ENCODE measurements around the gene SCYGR1. TPM values are rescaled to one million over a fixed set of nuclear protein-coding genes. Genes with fewer than 3 reads are reported as not detected.

The SCYGR1 gene
- total and polyA plus RNA-seq, 2 of the 13 experiments (the other 11 are each of a cell fraction or from before 2014, with no cell fraction given): not detected

DNA sequence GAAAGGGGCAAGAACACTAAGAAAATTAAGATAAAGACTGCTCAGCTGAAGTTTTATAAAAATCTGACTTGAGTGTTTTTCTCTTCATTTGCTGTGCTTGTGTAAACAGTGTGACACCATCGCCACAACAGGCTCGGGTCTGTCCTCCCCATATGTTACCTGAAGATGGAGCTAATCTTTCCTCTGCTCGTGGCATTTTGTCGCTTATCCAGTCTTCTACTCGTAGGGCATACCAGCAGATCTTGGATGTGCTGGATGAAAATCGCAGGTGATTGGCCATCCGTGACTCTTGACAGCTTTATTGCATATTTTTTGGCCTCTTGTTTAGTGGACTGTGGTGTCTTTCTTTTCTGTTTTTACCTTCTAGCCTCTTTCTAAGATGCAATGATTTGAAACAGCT is 40.6 kb downstream of the SCYGR1 start (continued):
- TF ChIP-seq FOXA1 (IDR thresholded peaks at IDR 0.05) (no peak), FOXA1 (CRISPR knock-in tag; IDR thresholded peaks at IDR 0.05) (0 out of 2 replicates have a peak, but pooled peaks have one; percentile 7)

DNA sequence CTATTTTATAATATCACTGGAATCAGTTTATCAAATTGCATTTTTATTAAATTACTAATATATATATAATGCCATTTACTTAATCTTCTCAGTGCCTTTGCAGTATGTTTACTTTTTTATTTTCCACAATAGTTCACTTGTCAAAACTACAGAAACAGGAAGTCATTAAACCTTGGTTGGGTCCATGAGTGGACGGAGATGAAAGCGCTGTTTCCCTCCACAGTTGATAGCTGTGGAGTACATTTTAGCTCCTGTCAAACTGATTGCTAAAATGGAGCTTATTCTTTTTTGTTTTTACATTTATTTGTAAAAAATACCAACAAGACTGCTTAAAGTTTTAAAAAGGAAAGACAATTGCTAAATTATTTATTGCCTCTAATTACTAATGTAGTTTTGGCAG is 43.5 kb downstream of the SCYGR1 start:
- ChIA-PET CTCF (ENCODE audit: low intra/inter-chr PET ratio, low total read pairs) (no interaction called here), POLR2A (no interaction called here)
- DNase-seq (ENCODE audit: low spot score) (no peak), ATAC-seq (no peak), FAIRE-seq (no peak)
- H3K36me3 ChIP-seq (replicated peaks in 1 of 2; ENCODE audit: control insufficient read depth in 1 of 2, insufficient read depth in 2 of 2, low read length in 2 of 2): peaks cover 6 to 43% of the 10 kb centered on the region in 2 experiments; a peak in 4 of 5 replicates
- in situ Hi-C loops (cut with HindIII; ENCODE audit: extremely low pct_ligation_motif_present, low pct_unique_long_range_greater_than_20kb) (no loop called here), intact Hi-C loops (cut with micrococcal nuclease; ENCODE audit: unreplicated experiment) (loop anchor here (10.0 kb wide), 1 partner anchor 131 kb away; the partner anchor contains the start of gene AGFG1)
- H3K9me3 ChIP-seq (ENCODE audit: low read length): no peaks in the 10 kb centered on the region
- no peaks in the 10 kb centered on the region for H3K79me2 ChIP-seq (ENCODE audit: insufficient read depth, low read length)
- no peak overlapping the region for H2AFZ ChIP-seq (ENCODE audit: low read length)
- BruUV-seq (replicated peaks): no TSS peak
- H3K4me2 ChIP-seq (ENCODE audit: low read depth, low read length): no peak overlapping the region
- H4K20me1 ChIP-seq (ENCODE audit: insufficient read depth, low read length): no peaks in the 10 kb centered on the region
- peaks cover 9% of the 10 kb centered on the region for H3K4me1 ChIP-seq (ENCODE audit: insufficient read depth, low read length)
- no peak overlapping the region for H3K4me3 ChIP-seq (replicated peaks in 1 of 3; ENCODE audit: insufficient read depth in 1 of 3, low read depth in 2 of 3, low read length in 3 of 3)
- H3K27ac ChIP-seq (ENCODE audit: extremely low read length, insufficient read depth, low read length): no peak overlapping the region
- no peak for TF ChIP-seq CBX2 (IDR thresholded peaks at IDR 0.05; ENCODE audit: low read depth, low read length)
- no peak for TF ChIP-seq CBX2 (CRISPR knock-in tag; IDR thresholded peaks at IDR 0.05; ENCODE audit: low read depth)
- no peak for TF ChIP-seq PAWR (CRISPR knock-in tag; IDR thresholded peaks at IDR 0.05; ENCODE audit: borderline replicate concordance)
- no peak for TF ChIP-seq NFYC (CRISPR knock-in tag; IDR thresholded peaks at IDR 0.05)
- TF ChIP-seq, protein P1, sequence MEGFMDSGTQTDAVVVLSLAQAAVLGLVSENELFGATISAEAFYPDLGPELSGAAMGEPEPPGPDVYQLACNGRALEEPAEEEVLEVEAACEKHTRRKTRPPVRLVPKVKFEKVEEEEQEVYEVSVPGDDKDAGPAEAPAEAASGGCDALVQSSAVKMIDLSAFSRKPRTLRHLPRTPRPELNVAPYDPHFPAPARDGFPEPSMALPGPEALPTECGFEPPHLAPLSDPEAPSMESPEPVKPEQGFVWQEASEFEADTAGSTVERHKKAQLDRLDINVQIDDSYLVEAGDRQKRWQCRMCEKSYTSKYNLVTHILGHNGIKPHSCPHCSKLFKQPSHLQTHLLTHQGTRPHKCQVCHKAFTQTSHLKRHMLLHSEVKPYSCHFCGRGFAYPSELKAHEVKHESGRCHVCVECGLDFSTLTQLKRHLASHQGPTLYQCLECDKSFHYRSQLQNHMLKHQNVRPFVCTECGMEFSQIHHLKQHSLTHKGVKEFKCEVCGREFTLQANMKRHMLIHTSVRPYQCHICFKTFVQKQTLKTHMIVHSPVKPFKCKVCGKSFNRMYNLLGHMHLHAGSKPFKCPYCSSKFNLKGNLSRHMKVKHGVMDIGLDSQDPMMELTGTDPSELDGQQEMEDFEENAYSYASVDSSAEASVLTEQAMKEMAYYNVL (CRISPR knock-in tag; IDR thresholded peaks at IDR 0.05; ENCODE audit: borderline replicate concordance): no peak
- TF ChIP-seq AHR (CRISPR knock-in tag; IDR thresholded peaks at IDR 0.05): no peak
- TF ChIP-seq JUN (CRISPR knock-in tag; IDR thresholded peaks at IDR 0.05): no peak
- no peak for TF ChIP-seq PITX1 (CRISPR knock-in tag; IDR thresholded peaks at IDR 0.05)
- no peak for TF ChIP-seq RXRB (CRISPR knock-in tag; IDR thresholded peaks at IDR 0.05; ENCODE audit: borderline replicate concordance)
- no peak for TF ChIP-seq THYN1 (CRISPR knock-in tag; IDR thresholded peaks at IDR 0.05; ENCODE audit: borderline replicate concordance, low read depth)
- no peak for TF ChIP-seq MTF1 (CRISPR knock-in tag; IDR thresholded peaks at IDR 0.05)
- TF ChIP-seq PHF5A (CRISPR knock-in tag; IDR thresholded peaks at IDR 0.05; ENCODE audit: low read depth, unreplicated experiment): no peak
- no peak for TF ChIP-seq ZNF343 (CRISPR knock-in tag; IDR thresholded peaks at IDR 0.05)
- no peak for TF ChIP-seq TIGD3 (CRISPR knock-in tag; IDR thresholded peaks at IDR 0.05; ENCODE audit: borderline replicate concordance)
- TF ChIP-seq ZNF543 (CRISPR knock-in tag; IDR thresholded peaks at IDR 0.05): no peak
- TF ChIP-seq GATAD2A (CRISPR knock-in tag; IDR thresholded peaks at IDR 0.05): no peak
- no peak for TF ChIP-seq NCOA2 (CRISPR knock-in tag; IDR thresholded peaks at IDR 0.05)
- no peak for TF ChIP-seq MAZ (IDR thresholded peaks at IDR 0.05; ENCODE audit: borderline replicate concordance, low read depth, low read length)
- no peak for TF ChIP-seq MAZ (CRISPR knock-in tag; IDR thresholded peaks at IDR 0.05; ENCODE audit: low read depth)
- no peak for TF ChIP-seq ZNF160 (CRISPR knock-in tag; IDR thresholded peaks at IDR 0.05)
- no peak for TF ChIP-seq ZNF350 (CRISPR knock-in tag; IDR thresholded peaks at IDR 0.05; ENCODE audit: borderline replicate concordance, low read depth)
- TF ChIP-seq ZNF788 (CRISPR knock-in tag; IDR thresholded peaks at IDR 0.05; ENCODE audit: borderline replicate concordance): no peak
- H3K9ac ChIP-seq (ENCODE audit: insufficient read depth, low read depth, low read length): no peak overlapping the region
- H3K27me3 ChIP-seq (ENCODE audit: control insufficient read depth in 1 of 2, insufficient read depth in 2 of 2, low read length in 2 of 2): no peaks in the 10 kb centered on the region
- 100% methylated on average over 2 of the region's 2 CpGs for WGBS (ENCODE audit: low lambda C conversion rate)

All from HepG2 (cell line).